Measurements from ENCODE around the gene GM2A.
"Not testable (repeated sequence)": the region's sequence is repeated elsewhere in the genome, so short reads cannot be mapped to it uniquely, and the experiment has no call there.

Gene GM2A

DNA sequence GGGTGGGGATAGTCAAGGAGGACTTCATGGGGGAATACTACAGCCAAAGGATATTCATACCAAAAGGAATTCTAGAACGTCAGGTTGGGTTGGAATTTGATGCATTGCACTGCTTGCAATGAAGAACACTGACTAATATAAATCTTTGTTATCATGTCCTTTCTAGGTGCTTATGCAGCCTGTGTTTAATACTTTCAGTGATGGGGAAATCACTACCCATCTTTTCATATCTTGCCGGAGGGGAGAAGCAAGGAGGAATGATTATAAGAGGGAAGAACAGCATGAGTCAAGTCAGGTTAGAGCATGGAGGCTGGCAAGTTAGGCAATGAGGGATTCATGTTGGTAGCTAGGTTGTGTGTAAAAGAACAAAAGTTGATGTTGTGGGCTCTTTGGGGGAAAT is 24.0 kb upstream of the GM2A start:
- DNase-seq (ENCODE audit: low read depth): no peak

DNA sequence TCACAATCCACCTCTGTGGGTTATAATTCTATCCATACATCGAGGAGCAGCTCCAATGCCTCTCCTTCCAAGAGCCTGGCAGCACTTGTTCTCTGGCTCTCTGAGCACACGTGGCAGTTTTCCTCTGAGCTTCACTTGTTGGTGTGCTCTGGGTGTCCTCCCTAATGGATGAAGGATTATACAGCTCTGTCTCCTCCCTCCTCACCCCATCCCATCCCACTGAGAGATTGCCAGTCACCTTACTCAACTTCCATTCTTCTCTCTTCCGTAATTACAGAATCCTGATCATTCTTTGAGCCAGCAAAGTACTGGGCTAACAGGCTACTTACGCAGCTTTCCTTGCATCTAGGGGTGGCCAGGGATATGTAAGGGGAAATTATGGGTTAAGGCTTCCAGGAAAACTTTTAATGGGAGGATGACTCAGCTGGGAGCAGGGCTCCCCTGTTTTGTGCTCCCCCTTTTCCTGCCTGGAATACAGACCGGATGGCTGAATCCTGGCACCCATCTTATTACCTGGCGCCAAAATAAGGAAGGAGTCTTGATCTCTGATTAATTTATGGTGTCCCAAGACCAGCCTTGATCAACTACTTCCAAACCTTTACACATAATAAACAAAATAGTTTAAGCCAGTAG is 22.8 kb upstream of the GM2A start:
- DNase-seq (ENCODE audit: low read depth): no peak

DNA sequence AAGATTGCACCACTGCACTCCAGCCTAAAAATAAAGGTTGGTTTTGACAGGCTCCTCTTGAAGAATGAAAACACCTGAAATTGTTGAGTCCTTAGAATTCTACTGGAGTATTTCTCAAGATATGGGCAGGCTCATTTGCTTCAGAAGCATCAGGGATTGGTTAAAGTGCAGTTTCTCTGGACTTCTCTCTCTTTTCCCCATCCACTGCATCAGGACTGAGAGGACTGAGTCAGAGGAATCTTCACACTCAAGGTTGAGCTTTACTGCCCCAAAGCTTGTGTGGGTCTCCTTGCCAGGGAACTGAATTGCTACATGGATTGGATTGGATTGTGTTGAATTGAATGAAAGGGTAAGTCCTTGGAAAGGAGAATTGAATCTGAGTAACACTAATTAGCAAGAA is 21.6 kb upstream of the GM2A start:
- no peak for DNase-seq (ENCODE audit: low read depth)

DNA sequence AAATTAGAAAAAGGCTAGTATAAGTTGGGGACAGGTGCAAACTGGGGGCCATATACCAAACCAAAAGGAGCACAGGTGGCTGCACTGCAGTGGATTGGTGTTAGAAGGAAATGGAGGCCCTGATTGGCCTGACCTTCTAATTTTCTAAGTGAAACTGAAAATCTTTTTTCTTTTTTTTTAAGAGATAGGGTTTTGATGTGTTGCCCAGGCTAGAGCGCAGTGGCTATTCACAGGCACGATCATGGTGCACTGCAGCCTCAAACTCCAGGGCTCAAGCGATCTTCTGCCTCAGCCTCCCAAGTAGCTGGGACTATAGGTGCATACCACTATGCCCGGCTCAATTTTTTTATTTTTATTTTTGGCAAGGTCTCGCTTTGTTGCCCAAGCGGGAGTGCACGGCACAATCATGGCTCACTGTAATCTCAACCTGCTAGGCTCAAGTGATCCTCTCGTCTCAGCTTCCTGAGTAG is 19.3 kb upstream of the GM2A start:
- DNase-seq (ENCODE audit: low read depth): no peak

DNA sequence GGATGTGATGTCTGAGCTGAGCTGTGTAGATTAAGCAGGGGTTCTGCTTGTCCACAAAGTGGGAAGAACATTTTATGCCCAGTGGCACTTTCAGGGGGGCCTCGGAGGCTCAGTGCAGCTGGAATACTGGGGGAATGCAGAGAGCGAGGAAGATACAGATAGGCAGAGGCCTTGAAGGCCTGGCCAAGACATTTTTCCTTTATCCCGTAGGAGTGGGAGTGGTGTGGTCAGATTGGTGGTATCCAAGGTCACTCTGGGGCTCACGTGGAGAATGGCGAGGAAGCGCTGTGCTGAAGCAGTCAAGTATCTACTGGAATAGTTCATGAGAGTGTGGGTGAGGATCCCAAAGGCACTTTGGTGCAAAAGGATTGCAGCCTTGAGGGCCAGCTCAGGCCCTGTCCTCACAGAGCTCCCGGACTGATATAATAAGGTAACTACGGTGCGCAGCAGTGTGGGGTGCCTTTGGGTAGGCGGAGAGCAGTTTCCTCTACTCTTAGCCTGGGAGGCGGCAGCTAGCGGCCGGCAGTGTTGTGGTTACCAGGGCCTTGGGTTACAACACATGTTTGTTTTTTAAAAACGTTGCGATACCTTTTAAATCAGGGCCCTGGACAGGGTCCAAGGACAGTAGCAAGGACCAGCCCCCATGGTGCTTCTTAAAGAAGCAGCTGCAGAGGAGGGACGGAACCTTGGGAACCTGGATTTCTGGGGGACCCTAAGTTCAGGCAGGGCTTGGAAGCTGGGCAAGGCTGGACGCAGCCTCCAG is 18.3 kb upstream of the GM2A start:
- DNase-seq (ENCODE audit: low read depth): no peak

DNA sequence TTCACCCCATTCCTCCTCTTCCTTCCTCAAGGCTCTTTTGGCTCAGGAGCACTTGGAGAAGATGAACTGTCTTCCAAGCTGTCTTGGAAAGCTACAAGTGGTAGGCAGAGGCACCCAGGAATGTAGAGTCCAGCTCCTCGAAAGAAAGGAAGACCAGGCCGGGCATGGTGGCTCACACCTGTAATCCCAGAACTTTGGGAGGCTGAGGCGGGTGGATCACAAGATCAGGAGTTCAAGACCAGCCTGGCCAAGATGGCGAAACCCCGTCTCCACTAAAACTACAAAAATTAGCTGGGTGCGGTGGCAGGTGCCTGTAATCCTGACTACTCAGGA is 17.8 kb upstream of the GM2A start:
- not testable (repeated sequence) for DNase-seq (ENCODE audit: low read depth)

DNA sequence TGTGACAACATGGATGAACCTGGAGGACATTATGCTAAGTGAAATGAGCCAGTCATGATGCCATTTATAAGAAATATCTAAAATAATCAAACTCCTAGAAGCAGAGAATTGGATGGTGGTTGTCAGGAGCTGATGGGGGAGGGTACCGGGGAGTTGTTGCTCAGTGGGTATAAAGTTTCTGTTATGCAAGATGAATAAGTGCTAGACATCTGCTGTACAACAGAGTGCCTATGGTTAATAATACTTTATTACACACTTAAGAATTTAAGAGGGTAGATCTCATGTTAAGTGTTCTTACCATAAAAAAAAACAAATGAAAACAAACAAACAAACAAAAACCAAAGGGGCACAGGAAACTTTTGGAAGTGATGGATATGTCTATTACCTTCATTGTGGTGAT is 16.1 kb upstream of the GM2A start:
- no peak for DNase-seq (ENCODE audit: low read depth)

DNA sequence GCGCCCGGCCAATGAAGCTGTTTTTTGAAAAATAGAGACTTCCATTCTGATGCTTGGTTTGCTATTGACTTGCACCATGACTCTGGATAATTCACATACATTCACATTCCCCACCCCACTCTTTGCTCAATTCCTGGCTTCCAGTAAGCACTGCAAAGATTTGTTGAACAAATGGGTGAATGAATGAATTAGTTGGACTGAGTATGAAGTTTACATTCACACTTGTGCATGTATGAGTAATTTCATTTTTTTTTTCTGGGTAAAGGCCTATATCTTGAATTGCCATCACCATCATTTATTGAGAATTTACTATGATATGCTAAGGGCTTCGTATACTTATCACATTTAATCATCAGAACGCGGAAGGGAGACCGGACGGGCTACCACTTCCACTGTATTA is 15.3 kb upstream of the GM2A start:
- DNase-seq (ENCODE audit: low read depth): no peak

DNA sequence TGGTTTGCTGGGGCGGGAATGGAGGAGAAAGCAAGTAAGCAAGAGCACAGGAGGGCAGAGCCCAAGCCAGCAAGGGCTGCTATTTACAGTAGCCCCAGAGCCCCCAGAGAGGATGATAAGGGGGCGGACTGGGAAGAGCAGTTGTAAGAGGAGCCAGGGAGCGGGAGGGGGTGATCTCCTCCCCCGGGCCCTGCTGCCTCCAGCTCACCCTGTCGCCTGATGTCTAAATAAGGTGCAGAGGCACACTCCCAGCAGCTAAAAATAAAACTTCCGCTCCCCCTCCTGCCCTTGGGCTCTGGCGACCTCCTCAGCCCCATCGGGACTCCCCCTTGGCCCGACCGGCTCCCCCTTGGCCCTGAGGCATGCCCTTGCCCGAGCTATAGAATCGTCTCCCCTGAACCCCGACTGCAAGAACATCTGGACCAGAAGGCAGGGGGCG is 14.7 kb upstream of the GM2A start:
- DNase-seq (ENCODE audit: low read depth): no peak

DNA sequence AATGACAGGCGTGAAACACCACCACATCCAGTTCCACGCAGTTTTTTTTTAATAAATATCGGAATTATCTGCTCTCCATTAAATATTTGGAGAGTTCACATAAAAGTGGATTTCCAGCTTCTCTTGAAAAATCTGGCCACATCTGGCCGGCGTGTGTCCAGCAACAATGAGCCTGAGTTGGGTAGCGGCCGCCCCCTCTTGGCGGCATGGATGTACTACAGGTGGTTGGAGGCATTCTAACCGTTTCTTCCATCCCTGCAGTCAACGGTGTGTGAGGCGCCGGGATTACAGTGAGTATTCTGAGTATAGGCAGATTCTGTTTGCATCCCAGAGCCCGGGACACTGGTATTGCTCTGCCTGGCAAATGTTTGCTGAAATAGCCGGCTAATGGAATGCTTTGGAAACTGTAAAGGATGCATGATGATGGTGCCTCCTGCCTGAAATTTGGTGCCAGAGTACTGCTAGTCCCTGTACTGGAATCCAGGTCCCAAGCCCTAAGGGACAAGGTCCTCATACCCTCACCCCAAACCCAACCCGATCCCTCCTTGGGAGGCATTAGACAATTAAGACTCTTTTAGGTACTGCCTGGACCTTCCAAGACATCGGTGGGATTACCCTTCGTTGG is 13.6 kb upstream of the GM2A start:
- no peak for DNase-seq (ENCODE audit: low read depth)

DNA sequence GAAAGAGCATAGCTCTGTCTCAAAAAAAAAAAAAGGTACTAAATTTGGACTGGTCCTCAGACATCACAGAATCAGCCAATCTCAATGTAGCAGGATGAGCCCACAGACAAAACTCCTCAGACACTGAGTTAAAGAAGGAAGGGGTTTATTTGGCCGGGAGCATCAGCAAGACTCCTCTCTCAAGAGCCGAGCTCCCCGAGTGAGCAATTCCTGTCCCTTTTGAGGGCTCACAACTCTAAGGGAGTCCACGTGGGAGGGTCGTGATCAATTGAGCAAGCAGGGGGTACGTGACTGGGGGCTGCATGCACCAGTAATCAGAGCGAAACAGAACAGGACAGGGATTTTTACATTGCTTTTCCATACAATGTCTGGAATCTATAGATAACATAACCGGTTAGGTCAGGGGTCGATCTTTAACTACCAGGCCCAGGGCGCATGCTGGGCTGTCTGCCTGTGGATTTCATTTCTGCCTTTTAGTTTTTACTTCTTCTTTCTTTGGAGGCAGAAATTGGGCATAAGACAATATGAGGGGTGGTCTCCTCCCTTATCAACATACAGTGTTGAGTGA is 12.6 kb upstream of the GM2A start:
- DNase-seq (ENCODE audit: low read depth): not testable (repeated sequence)

DNA sequence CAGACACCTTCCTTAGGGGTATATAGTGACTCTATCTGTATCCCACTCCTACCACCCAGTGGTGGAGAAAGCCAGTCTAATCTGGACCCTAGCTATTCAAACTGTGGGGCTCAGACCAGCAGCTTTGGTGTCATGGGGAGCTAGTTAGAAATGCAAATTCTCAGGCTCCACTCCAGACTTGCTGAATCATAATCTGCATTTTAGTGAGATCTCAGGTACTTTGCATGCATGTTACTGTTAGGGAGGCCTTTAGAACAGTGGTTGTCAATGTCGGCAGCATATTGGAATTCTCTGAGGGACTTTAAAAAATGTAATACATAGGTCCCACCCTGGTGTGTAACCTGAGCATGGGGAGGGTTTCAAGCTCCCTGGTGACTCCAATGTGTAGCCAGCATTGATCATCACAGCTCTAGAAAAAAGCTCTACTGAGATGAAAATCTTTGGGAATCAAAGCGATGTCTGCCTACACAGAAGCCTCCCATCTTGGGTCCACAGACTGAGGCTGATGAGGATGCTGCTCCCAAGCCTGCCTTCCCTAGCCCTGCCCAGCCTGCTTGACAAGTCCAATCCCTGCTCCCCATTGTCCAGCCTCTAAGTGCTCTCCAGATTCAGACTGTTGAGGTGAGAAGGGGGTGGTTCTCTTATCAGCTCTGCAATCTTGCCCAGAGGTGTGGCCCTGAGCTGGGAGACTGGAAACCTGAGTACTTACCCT is 11.9 kb upstream of the GM2A start:
- no peak for DNase-seq (ENCODE audit: low read depth)

DNA sequence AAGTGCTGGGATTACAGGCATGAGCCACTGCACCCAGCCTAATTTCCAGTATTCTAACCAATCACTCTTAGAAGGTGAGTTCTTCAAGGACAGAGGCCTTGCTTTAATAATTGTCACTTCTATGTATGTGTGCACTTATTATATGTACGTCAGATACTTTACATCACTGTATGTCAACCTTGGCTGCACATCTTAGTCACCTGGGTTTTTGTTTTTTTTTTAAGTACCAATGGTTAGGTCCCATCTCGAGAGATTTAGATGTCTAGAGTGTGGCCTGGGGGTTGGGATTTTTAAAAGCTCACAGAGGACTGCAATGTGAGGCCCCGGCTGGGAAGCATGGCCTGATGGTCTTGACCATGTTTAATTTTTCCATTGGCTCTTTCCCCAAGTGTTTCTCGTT is 9.9 kb upstream of the GM2A start:
- DNase-seq (ENCODE audit: low read depth): no peak

DNA sequence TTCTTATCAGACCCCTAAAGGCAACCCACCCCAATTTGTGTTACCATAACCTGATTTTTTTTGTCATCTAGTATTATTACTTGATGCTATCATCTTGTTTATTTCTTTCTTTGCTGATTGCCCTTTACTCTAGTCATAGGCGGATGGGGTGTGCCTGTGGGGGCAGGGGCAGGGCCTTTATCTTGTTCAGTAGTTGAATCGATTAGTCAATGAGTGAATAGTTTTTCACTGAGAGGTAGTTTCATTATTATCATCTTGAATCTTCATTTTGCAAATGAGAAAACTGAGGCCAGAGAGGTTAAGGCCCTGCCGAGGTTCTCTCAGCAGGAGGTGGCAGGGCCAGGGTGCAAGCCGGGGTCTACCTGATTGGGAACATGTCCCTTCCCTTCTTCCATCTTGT is 9.4 kb upstream of the GM2A start:
- no peak for DNase-seq (ENCODE audit: low read depth)

DNA sequence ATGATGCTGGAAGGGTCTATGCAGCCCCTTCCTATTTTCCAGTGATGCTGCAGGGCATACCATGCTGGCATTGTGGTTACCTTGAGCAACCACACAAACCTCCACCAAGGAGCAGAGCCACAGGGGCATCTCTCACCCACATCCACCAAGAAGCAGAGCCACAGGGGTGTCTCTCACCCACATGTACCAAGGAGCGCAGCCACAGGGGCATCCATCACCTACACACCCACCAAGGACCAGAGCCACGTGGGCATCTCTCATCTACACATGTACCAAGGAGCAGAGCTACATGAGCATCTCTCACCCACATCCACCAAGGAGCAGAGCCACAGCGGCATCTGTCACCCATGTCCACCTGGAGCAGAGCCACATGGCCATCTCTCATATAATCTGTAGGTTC is 8.8 kb upstream of the GM2A start:
- no peak for DNase-seq (ENCODE audit: low read depth)

DNA sequence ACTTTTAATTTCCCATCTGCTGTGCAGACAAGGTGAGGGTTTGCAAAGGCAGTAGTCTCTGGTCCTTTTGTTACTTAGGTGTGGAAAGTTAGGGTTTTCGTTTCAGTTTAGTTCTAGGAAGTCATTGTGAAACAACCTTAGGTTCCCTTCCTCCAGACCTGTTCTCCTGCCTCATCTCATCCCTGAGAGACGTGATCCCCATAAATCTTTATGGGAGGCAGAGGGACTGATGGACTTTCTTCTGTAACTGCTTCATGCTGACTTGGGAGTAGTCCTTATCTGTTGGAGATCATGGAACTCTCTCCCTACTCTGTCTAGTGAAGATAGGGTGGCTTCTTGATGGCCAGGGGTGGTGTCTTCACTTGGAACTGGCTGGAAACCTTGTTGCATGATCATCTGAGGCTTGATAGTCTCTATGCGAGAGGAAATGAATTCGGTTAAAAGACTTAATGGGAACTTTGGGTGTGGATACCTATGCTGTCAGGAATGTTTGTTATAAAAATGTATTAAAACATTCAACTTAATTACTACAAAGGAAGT is 7.2 kb upstream of the GM2A start:
- no peak for DNase-seq (ENCODE audit: low read depth)

DNA sequence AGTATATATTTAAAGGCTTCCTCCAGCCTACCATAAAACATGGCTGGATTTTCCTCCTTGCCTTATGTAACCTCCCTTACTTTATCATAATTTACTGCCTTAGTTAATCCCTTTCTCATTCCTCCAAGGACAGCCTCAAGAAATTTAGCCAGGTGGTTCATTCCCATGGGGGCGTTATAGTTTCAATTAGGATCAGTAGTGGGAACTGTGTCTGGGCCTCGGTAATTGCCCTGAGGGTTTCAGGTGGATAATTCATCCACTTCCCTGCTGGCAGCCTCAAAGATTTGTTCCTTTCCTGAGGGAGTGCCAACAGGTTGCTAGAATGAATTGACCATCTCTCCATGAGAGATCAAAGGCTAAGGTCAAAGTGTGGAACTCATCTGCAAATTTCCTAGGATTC is 4.3 kb upstream of the GM2A start:
- DNase-seq (ENCODE audit: low read depth): no peak

DNA sequence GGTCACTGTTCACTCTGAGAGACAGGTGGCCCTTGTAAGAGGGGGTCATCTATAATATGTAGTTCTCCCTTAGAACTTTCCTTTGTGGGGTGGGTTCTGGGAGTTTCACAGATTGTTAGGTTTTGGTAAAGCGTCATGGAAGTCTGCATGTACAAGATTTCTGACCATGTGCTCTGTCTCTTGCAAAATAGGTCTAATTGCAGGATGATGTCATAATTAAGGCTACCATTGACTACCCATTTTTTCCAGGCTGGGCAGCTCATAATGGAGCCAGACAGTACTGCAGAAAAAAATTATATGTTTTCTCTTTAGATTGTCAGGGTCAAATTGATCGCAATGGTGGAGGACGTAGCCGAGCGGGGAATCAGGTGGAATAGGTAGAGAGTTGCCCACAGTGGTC is 3.7 kb upstream of the GM2A start:
- no peak for DNase-seq (ENCODE audit: low read depth)

DNA sequence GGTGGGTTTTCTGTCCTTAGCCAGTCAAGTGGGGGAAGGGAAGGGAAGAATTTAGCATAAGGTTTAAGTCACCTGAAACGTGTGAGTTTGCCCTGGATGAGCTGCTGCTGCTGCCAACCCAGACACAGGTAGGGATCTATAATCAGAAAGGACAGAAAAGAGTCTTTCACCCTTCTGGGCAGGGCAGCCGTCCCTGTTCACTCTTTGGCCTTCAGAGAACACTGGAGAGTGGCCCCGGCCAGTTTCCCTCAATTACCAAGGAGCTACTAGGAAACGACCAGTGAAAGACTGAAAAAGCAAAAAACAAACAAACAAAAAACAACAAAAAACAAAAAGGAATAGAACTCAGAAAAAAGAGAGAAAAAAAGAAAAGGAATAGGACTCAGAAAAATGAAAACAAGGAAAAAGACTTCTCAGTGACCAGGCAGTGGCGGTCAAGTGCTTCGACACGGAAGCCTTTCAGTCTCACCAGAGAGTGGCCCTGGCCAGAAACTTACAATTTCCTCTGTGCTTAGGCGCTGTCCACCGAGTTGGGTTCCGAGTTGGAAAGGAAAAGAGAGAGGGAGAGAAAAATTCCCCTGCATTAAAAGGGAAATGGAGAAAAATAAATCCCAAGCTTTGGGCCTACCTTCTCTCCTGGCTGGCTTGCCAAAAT is 2.5 kb upstream of the GM2A start:
- DNase-seq (ENCODE audit: low read depth): no peak

DNA sequence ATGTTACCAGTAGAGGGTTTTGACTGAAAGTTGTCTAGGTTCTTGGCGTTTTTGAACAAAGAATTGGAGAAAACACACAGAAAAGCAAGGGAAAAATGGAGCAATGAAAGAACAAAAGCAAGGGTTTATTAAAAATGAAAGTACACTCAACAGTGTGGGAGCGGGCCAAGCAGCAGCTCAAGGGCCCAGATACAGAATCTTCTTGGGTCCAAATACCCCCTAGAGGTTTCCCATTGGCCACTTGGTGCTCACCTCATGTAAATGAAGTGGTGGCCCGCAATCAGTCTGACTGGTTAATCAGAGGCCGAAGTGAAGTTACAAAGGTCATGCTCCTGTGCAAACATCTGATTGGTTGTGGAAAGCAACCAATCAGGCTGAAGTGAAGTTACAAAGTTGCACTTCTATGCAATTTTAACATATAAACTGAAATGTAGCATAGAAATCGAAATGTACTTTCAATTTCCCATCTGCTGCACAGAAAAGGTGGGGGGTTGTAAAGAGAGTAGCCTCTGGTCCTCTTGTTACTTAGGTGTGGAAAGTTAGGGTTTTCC is 1.9 kb upstream of the GM2A start:
- no peak for DNase-seq (ENCODE audit: low read depth)

DNA sequence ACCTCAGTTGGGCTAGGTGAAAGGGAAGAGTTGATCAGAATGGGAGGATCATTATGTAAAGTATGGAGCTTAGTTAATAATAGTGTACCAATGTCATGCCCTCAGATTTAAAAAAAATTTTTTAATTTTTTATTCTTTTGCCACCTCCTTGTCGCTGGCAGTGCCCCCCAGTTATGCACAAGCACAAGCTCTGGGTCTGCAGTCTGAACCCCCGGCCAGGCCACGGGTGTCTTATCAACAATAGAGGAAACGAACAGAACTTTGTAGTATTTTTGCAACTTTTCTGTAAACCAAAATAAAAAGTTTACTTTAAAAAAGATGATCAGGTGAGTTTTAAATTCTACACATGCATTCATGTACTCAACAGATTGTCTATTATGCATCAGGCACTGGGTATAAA is 1.4 kb upstream of the GM2A start:
- no peak for DNase-seq (ENCODE audit: low read depth)

DNA sequence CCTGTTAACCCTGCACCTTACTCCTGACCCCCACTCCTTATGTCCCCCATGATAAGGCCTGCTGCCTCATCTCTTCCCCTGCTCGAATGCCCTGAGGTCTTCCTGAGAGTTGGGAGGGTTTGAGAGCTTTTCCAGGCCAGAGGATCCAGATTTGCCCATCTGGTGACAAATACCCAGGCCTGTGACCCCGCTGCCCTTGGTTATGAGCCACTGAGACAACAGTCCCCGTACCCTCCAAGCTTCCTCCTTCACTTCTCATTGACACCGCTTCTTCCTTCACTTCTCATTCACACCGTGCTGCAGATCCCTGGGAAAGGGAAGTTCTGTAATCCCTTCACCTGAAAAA is 593 bp downstream of the GM2A start:
- no peak for DNase-seq (ENCODE audit: low read depth)
